ENCODE results near the gene PKHD1. TPM values are rescaled to one million over a fixed set of nuclear protein-coding genes. Genes with fewer than 3 reads are reported as not detected.

PKHD1 gene
- total RNA-seq, 4 donors from 2014 or later: 0.12 TPM; not detected in 3

DNA sequence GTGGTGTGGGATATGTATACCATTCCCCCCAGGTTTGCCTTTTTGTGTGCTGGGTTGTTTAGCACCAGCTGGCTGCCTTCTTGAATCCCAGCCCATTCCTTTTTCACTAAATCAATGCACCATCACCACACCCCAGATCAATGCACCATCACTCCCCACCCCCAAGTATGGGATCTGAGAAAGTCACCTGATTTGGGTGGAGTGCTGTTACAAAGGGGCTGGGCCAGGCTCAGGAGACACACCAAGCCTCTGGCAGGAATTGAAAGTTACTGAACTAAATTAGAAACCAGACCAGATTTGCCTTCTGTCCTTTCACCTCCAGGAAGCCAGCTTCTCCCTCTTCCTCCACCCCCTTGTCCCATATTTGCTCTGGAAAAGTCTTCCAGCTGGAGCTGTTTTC lies 19.6 kb upstream of the PKHD1 start:
- no peak for TF ChIP-seq CTCF (IDR thresholded peaks at IDR 0.05)
- no peak for DNase-seq (ENCODE audit: low spot score)
- ATAC-seq (ENCODE audit: low FRiP score): no peak

DNA sequence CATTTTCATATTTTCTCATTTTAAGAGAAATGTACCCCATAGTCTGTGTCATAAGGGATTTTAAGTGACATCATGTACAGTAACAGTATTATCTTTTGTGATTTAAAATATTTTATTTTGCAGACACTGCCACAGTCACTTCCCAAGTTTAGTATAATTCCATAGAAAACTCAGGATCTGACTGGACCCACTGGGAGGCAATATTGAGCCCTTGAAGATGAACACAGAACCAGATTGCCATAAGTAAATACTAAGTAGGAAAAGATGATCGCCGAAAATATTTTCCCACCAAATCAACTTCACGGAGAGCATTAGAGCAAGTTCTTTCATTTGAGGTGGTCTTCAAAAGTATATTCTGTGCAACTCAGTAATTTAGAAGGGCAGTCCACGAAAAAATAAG lies 17.6 kb upstream of the PKHD1 start:
- ATAC-seq (ENCODE audit: low FRiP score): no peak
- no peak for TF ChIP-seq CTCF (IDR thresholded peaks at IDR 0.05)

GRCh38 chr6:52103623-52104022 lies 16.2 kb upstream of the PKHD1 start:
- no peak for ATAC-seq (ENCODE audit: low FRiP score)
- TF ChIP-seq CTCF (IDR thresholded peaks at IDR 0.05): no peak
- DNase-seq (ENCODE audit: low spot score): no peak

More for the DNA sequence above, 17.6 kb upstream of the PKHD1 start:
- DNase-seq (ENCODE audit: low spot score): no peak

DNA sequence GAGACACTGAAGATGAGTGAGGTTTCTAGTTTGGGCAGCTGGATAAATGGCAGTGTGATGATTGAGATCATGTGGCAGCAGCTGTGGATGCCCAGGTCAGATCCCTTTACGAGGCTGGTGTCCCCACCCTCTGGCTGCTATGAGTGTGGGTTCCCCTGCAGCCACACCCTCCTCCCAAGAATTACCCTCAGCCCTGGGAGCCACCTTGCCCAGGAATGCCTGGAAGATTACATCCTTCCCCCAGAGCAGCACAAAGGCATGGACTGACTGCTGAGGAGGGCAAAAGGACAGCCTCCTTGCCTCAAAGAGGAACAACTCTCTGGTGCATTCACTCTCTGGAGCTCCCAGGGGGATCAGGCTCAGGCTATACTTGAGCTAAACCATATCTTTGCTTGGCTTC lies 15.0 kb upstream of the PKHD1 start:
- ATAC-seq (ENCODE audit: low FRiP score): no peak
- no peak for DNase-seq (ENCODE audit: low spot score)
- no peak for TF ChIP-seq CTCF (IDR thresholded peaks at IDR 0.05)

DNA sequence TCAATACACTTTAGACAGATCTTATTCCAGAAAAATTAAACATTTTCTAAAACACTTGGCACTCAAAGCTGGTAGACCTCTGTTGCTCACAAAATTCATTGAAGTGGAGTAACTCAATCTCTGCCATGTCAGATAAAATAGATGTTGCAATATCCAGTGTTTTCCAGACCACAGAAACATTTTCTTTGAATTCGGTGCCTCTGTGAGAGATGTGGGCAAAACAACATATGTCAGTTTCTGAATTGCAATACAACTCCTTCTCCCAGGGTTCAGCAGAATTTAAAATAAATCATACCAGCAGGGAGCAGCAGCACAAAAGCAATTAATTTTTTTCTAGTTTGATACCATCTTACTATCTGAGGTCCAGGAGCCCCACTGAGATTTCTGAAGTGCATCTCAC lies 11.3 kb upstream of the PKHD1 start:
- ATAC-seq (ENCODE audit: low FRiP score) (no peak), DNase-seq (ENCODE audit: low spot score) (no peak)
- no peak for TF ChIP-seq CTCF (IDR thresholded peaks at IDR 0.05)

- DNase-seq (ENCODE audit: low spot score) (no peak), ATAC-seq (ENCODE audit: low FRiP score) (peak; percentile 37)
- no peak for TF ChIP-seq CTCF (IDR thresholded peaks at IDR 0.05)
These were observed 2.4 kb upstream of the PKHD1 start for GRCh38 chr6:52089758-52090348.

DNA sequence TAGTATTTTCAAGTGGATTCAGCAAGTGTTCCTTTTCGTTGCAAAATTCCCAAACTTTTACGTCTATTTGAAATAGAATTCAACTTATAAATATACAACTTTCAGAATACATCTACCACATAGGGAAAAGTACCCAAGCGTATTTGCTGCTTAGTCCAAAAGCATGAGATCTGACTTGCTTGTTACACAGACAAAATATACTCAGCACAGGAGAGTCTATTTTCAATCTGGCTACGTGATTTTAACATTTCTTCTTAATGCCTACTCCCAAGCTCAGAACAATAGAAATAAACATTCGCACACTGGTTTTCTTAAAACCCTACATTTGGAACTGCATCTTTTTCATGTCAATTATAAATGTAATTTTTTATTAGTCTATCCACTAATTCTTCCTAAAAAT lies 672 bp downstream of the PKHD1 start:
- ATAC-seq (ENCODE audit: low FRiP score) (no peak), DNase-seq (ENCODE audit: low spot score) (no peak)
- TF ChIP-seq CTCF (IDR thresholded peaks at IDR 0.05): no peak

Measured in omental fat pad (tissue), 4 donors.